Pancreas (tissue), 10 donors: ENCODE data around the gene C1QTNF5. TPM values are rescaled to one million over a fixed set of nuclear protein-coding genes. Genes with fewer than 3 reads are reported as not detected.
A peak's percentile ranks its signal among the peaks of the same experiment; 100 is the strongest.

Source experiments
- ATAC-seq, 4 donors: fragments of 200-7000 bp; cut with Tn5 transposase; one replicate each; pipeline versions ENCODE4 v1.8.0 to v1.9.1; 2020; ENCODE audit warnings: mild to moderate bottlenecking in 4 of 4, moderate library complexity in 4 of 4
- DNase-seq, 6 donors: peaks; one replicate each; pipeline ENCODE4 v3.0.0-alpha.2; 2020
- FAIRE-seq: peaks from 2 replicates; lab custom pipeline; 2012; peaks lifted over from hg19 to GRCh38; lab: Jason Lieb, UNC
- H3K27ac ChIP-seq, 4 donors: fragments of 200-600 bp; sonication (generic); 1 replicate in 3 of 4; 2 replicates in 1 of 4; pipeline versions ENCODE4 v1.5.0 to v1.8.0; 2020
- H3K27me3 ChIP-seq, 4 donors: fragments of 200-600 bp; one replicate each; pipeline ENCODE4 v1.8.0; 2021
- H3K36me3 ChIP-seq, 3 donors: fragments of 200-600 bp; sonication (generic) in 1 of 3; one replicate each; pipeline versions ENCODE4 v1.5.0 to v1.8.0; 2020 to 2021
- H3K4me1 ChIP-seq, 3 donors: fragments of 200-600 bp; one replicate each; pipeline ENCODE4 v1.8.0; 2021
- H3K4me3 ChIP-seq, 4 donors: fragments of 200-600 bp; sonication (generic) in 2 of 4; one replicate each; pipeline versions ENCODE4 v1.5.0 to v1.8.0; 2020 to 2021
- H3K9me3 ChIP-seq, 4 donors: fragments of 200-600 bp; one replicate each; pipeline ENCODE4 v1.8.0; 2021
- WGBS, 2 donors: extraction: QIAGEN DNeasy Blood & Tissue Kit; methylation state at CpG; one replicate each; pipeline ENCODE4 v1.1.7; 2013; 5-methylcytosine and 5-hydroxymethylcytosine counted together
- intact Hi-C, 3 donors: fragments of 100-400 bp; cut with DNase I; formaldehyde crosslinking; loops; one replicate each; pipeline versions ENCODE4 v1.11.1 to v1.14.2; 2022
- polyA plus RNA-seq, 2 donors: library from polyadenylated mRNA; stranded (reverse); fragments of 200-250 nt; gene quantifications; one replicate each; pipeline ENCODE4 v1.2.3, GENCODE V29; 2013
- total RNA-seq, 6 donors: library from RNA; stranded (reverse); fragmentation: NEBNext Ultra II Directional in 4 of 6; extraction: Animal tissue kit (Norgen Biotek cat#: 25700) in 4 of 6; gene quantifications; one replicate each; pipeline versions ENCODE4 v1.2.1 to v1.2.4, GENCODE V29; 2021 to 2023
- TF ChIP-seq, protein P1 (sequence below), 4 donors: fragments of 200-600 bp; sonication (generic) in 3 of 4; IDR thresholded peaks; one replicate each; pipeline versions ENCODE4 v1.5.0 to v1.8.0; 2021; ENCODE audit warnings: antibody characterized with exemption in 4 of 4
- donor health status: healthy with polysubstance abuse.
- donor health status: DM: no; HTN: no; CAD: no; lungs with moderate emphysema.
- donor health status: DM: no; HTN: no; CAD: no.
- donor health status: control.
- donor health status: control.
- donor health status: Bipolar disorder and iron deficiency.
- donor health status: DM: yes; HTN: yes; CAD: no.
- donor health status: DM: no; HTN: no; CAD: no.
- donor health status: DM: no; HTN: no; CAD: no.
- donor health status: DM: yes; HTN: yes; CAD: no.

C1QTNF5 gene
- total and polyA plus RNA-seq, 8 donors, result 6.7 to 27.9 (median 15.7) TPM

DNA sequence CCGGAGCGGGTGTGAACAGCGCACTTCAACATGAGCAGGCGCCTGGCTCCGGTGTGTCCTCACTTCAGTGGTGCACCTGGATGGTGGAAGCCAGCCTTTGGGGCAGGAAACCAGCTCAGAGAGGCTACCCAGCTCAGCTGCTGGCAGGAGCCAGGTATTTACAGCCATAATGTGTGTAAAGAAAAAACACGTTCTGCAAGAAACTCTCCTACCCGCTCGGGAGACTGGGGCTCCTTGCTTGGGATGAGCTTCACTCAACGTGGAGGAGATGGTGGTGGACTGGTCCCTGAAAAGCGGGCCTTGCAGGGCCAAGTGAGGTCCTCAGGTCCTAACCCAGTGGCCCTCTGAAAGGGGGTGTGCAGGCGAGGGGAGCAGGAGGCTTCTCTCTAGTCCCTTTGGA, 31.3 kb downstream of the C1QTNF5 start:
- Histone ChIP-seq H3K36me3 (no peaks in the 10 kb centered on the region), H3K4me1 (no peaks in the 10 kb centered on the region), H3K4me3 (no peak overlapping the region), H3K27ac (no peak overlapping the region), H3K27me3 (no peaks in the 10 kb centered on the region), H3K9me3 (no peaks in the 10 kb centered on the region)
- FAIRE-seq (no peak), DNase-seq (no peak), ATAC-seq (no peak)
- 86 to 89% methylated on average over 11 of the region's 11 CpGs for WGBS, 2 donors
- TF ChIP-seq, protein P1, sequence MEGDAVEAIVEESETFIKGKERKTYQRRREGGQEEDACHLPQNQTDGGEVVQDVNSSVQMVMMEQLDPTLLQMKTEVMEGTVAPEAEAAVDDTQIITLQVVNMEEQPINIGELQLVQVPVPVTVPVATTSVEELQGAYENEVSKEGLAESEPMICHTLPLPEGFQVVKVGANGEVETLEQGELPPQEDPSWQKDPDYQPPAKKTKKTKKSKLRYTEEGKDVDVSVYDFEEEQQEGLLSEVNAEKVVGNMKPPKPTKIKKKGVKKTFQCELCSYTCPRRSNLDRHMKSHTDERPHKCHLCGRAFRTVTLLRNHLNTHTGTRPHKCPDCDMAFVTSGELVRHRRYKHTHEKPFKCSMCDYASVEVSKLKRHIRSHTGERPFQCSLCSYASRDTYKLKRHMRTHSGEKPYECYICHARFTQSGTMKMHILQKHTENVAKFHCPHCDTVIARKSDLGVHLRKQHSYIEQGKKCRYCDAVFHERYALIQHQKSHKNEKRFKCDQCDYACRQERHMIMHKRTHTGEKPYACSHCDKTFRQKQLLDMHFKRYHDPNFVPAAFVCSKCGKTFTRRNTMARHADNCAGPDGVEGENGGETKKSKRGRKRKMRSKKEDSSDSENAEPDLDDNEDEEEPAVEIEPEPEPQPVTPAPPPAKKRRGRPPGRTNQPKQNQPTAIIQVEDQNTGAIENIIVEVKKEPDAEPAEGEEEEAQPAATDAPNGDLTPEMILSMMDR (IDR thresholded peaks at IDR 0.05), result no peak
- intact Hi-C loops, result no loop called here

DNA sequence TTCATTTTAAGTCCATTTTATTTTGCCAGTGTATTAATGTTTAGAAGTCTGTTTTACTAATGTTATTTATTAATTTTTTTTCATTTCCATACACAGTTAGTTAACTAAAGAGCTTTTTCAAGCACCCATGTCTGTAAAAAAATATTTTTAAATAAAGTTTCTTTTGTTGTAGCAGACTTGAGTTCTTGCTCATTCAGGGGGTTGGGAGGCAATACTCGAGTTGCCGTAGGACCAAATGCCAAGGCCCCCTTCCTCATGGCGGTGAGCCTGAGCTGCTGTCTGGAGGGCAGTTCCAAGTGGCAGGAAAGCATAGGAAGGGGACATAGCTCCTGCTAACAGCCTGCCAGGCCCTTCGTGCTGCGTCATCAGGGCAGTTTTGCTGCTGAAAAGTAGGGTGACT, 32.7 kb downstream of the C1QTNF5 start:
- intact Hi-C loops, result no loop called here
- Histone ChIP-seq H3K27ac (no peak overlapping the region), H3K27me3 (no peaks in the 10 kb centered on the region), H3K36me3 (peaks cover 0 to 5% (median 0%) of the 10 kb centered on the region in 3 donors), H3K4me1 (no peaks in the 10 kb centered on the region), H3K9me3 (no peaks in the 10 kb centered on the region), H3K4me3 (no peak overlapping the region)
- DNase-seq (no peak), FAIRE-seq (no peak), ATAC-seq (no peak)
- TF ChIP-seq, protein P1 (IDR thresholded peaks at IDR 0.05), result no peak
- 84 to 85% methylated on average over 5 of the region's 5 CpGs for WGBS, 2 donors

DNA sequence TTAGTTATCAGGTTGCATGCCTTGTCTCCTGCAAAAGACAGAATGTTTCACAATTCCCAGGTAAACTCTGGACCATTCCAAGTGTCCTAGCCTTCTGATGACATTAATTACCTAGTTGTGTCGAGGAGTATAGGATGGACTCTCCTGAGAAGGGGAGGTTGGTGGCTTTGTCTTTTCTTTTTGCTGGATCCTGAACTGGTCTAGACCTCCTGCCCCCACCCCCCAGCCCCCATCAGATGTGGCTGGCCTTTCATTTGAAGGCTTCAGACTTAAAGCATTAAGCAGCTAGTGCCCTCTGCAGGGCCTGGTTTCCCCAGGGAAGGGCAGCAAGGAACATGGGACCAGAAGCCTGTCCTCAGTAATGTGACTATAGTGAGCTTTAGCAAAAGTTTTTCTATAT, 33.5 kb downstream of the C1QTNF5 start:
- no peak overlapping the region for H3K27ac ChIP-seq

DNA sequence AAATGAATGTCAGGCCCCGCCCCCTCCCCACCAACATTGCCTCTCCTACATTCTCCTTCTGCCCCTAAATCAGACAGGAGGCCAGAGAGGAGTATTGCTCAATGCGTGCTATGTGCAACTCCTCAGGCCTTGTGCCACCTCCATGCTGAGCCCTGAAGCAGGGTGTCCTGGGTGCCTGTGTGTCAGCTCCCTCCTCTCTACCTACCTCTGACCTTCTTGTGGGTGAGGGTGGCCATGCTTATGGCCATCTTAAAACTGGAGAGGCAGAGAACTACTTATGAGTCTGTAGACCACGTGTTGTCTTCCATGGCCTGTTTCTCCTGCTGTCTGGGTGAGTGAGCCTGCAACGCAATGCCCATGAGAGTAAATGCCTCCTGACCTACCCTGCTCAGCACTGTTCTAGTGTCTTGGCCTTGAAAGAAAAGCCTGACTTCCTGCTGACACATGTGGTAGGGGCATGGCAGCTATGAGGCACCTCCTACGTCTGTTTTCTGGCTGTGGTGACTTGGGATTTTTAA, 34.3 kb downstream of the C1QTNF5 start:
- H3K27me3 ChIP-seq, result no peaks in the 10 kb centered on the region
- H3K4me3 ChIP-seq, result no peak overlapping the region
- TF ChIP-seq, protein P1 (IDR thresholded peaks at IDR 0.05), result no peak
- H3K4me1 ChIP-seq, result no peaks in the 10 kb centered on the region
- intact Hi-C loops, result no loop called here
- H3K27ac ChIP-seq, result no peak overlapping the region
- DNase-seq (no peak), FAIRE-seq (no peak), ATAC-seq (peak in 2 of 4 donors; percentile 31 to 54)
- H3K9me3 ChIP-seq, result no peaks in the 10 kb centered on the region
- WGBS, 2 donors, result 77 to 81% methylated on average over 5 of the region's 5 CpGs
- H3K36me3 ChIP-seq, result peaks cover 0 to 5% (median 0%) of the 10 kb centered on the region in 3 donors

More for the DNA sequence above, 33.5 kb downstream of the C1QTNF5 start:
- no peak overlapping the region for H3K4me3 ChIP-seq
- intact Hi-C loops, result no loop called here
- 64 to 89% methylated on average over 1 of the region's 1 CpG for WGBS, 2 donors
- H3K27me3 ChIP-seq, result no peaks in the 10 kb centered on the region
- FAIRE-seq, result no peak
- no peak for ATAC-seq
- no peak for DNase-seq
- TF ChIP-seq, protein P1 (IDR thresholded peaks at IDR 0.05), result no peak
- H3K36me3 ChIP-seq, result peaks cover 0 to 5% (median 0%) of the 10 kb centered on the region in 3 donors
- no peaks in the 10 kb centered on the region for H3K4me1 ChIP-seq
- H3K9me3 ChIP-seq, result no peaks in the 10 kb centered on the region

DNA sequence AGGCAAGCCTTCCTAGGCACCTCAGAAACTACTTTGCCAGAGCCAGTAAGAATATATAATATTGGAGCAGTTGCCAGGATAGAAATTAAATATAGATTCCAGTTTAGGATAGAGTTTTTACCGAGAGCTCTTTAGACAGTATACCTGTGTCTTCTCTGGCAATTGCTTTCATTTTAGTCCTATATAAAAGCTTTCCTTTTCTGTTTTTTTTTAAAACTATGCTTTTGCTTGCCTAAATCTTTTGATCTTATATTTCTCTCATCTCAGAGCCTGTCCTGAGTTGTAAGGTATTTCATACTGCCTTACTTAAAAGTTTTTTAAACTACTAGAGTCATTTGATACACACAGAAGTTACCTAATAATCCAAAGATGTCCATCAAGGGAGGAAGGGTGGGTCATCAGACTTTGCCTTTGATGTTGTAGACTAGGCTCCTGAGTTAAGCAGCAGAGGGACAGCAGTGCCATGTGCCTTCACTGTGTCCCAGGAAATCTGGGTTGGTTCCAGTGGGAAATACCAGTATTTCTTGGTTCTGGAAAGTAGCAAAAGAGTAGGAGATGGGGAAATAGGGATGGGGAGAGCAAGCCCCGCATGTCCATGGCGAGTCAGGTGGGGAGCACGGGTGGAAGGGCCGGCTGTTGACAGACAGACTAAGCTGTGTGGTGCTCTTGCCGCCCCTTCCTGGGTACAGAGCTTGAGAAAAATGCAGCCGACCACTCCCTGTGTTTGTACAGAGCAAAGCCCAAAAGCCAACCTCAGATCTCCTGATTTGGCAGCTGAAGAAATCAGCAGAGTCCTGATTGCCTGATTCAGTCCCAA, 34.9 kb downstream of the C1QTNF5 start:
- intact Hi-C loops, result no loop called here
- Histone ChIP-seq H3K27ac (no peak overlapping the region), H3K4me3 (no peak overlapping the region), H3K4me1 (no peaks in the 10 kb centered on the region), H3K27me3 (no peaks in the 10 kb centered on the region), H3K9me3 (no peaks in the 10 kb centered on the region), H3K36me3 (peaks cover 0 to 5% (median 0%) of the 10 kb centered on the region in 3 donors)
- FAIRE-seq, result no peak
- 91 to 98% methylated on average over 7 of the region's 7 CpGs for WGBS, 2 donors
- ATAC-seq, result peak in 1 of 4 donors; percentile 12
- DNase-seq, result no peak
- TF ChIP-seq, protein P1 (IDR thresholded peaks at IDR 0.05), result no peak
